Measurements from ENCODE around the gene C2orf80. TPM values are rescaled to one million over a fixed set of nuclear protein-coding genes. Genes with fewer than 3 reads are reported as not detected.
"Not testable (repeated sequence)": the region's sequence is repeated elsewhere in the genome, so short reads cannot be mapped to it uniquely, and the experiment has no call there.

Gene C2orf80
- polyA plus RNA-seq: under 1 TPM in 1 of 4 donors, not detected in 3; 0.46 TPM
- long read RNA-seq, donor 1: 0 reads
- long read RNA-seq, donor 2: 0 reads
- long read RNA-seq, donor 3: 0 reads
- long read RNA-seq, donor 4: 0 reads
- long read RNA-seq, donor 5: 0 reads
- long read RNA-seq, donor 6: 0 reads
- long read RNA-seq, donor 7: 0 reads
- long read RNA-seq, donor 8: 0 reads
- long read RNA-seq, donor 9: 0 reads
- long read RNA-seq, donor 10: 0 reads

- FAIRE-seq (no peak), DNase-seq (no peak)
- Histone ChIP-seq H3K9me3 (ENCODE audit: control insufficient read depth in 2 of 2, insufficient read depth in 1 of 2, low read depth in 1 of 2, low read length in 1 of 2) (no peaks in the 10 kb centered on the region), H3K4me3 (ENCODE audit: low read depth in 1 of 3, low read length in 3 of 3) (no peak within 1 kb of the TSS), H3K27ac (ENCODE audit: low read depth in 1 of 3, low read length in 2 of 3) (no peak within 1 kb of the TSS), H3K4me1 (ENCODE audit: control insufficient read depth in 3 of 3, insufficient read depth in 2 of 3, low read depth in 1 of 3, low read length in 2 of 3) (no peaks in the 10 kb centered on the region), H3K36me3 (ENCODE audit: control insufficient read depth in 3 of 3, insufficient read depth in 2 of 3, low read depth in 1 of 3, low read length in 3 of 3) (no peaks in the 10 kb centered on the region), H3K27me3 (ENCODE audit: control insufficient read depth in 3 of 3, insufficient read depth in 3 of 3, low read length in 3 of 3) (no peaks in the 10 kb centered on the region)
- WGBS, 3 donors: 76 to 87% (median 80%) methylated on average over 10 of the region's 10 CpGs
These were observed at the start of gene C2orf80 for GRCh38 chr2:208189810-208190503. Gene C2orf80 (minus strand): TSS chr2:208190030. CDS start chr2:208186986, 3,044 bp downstream.

- 78 to 97% (median 89%) methylated on average over 2 of the region's 2 CpGs for WGBS, 3 donors
- FAIRE-seq: no peak
- Histone ChIP-seq H3K4me3 (ENCODE audit: low read depth in 1 of 3, low read length in 3 of 3) (no peak overlapping the region), H3K27me3 (ENCODE audit: control insufficient read depth in 3 of 3, insufficient read depth in 3 of 3, low read length in 3 of 3) (no peaks in the 10 kb centered on the region), H3K27ac (ENCODE audit: low read depth in 1 of 3, low read length in 2 of 3) (no peak overlapping the region), H3K4me1 (ENCODE audit: control insufficient read depth in 3 of 3, insufficient read depth in 2 of 3, low read depth in 1 of 3, low read length in 2 of 3) (peaks cover 0 to 2% (median 0%) of the 10 kb centered on the region in 3 donors), H3K36me3 (ENCODE audit: control insufficient read depth in 3 of 3, insufficient read depth in 2 of 3, low read depth in 1 of 3, low read length in 3 of 3) (peaks cover 2 to 22% (median 19%) of the 10 kb centered on the region in 3 donors), H3K9me3 (ENCODE audit: control insufficient read depth in 2 of 2, insufficient read depth in 1 of 2, low read depth in 1 of 2, low read length in 1 of 2) (no peaks in the 10 kb centered on the region)
- DNase-seq: no peak
These were observed 46.0 kb upstream of the C2orf80 start for GRCh38 chr2:208235860-208236259.

DNA sequence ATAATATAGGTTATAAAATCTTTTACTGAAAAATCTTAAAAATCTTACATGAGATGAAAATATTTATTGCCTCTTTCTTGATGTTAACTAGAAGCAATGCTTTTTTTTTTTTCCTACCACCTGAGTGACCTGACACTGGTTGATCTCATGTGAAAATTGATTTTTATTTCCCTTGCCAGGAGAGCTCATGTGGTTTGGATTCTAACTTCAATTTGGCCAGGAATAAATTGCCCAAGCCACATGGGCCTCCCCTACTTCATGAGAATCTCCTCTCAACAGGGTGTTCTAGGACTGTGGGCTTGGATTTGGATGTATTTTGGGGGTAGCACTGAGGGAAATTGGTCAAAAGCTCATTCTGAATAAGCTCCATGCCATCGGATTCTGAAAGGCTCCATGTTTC is 45.0 kb upstream of the C2orf80 start:
- 97 to 100% (median 100%) methylated on average over 1 of the region's 1 CpG for WGBS, 3 donors
- Histone ChIP-seq H3K4me1 (ENCODE audit: control insufficient read depth in 3 of 3, insufficient read depth in 2 of 3, low read depth in 1 of 3, low read length in 2 of 3) (no peaks in the 10 kb centered on the region), H3K4me3 (ENCODE audit: low read depth in 1 of 3, low read length in 3 of 3) (no peak overlapping the region), H3K27me3 (ENCODE audit: control insufficient read depth in 3 of 3, insufficient read depth in 3 of 3, low read length in 3 of 3) (no peaks in the 10 kb centered on the region), H3K9me3 (ENCODE audit: control insufficient read depth in 2 of 2, insufficient read depth in 1 of 2, low read depth in 1 of 2, low read length in 1 of 2) (no peaks in the 10 kb centered on the region), H3K27ac (ENCODE audit: low read depth in 1 of 3, low read length in 2 of 3) (no peak overlapping the region), H3K36me3 (ENCODE audit: control insufficient read depth in 3 of 3, insufficient read depth in 2 of 3, low read depth in 1 of 3, low read length in 3 of 3) (peaks cover 2 to 19% (median 15%) of the 10 kb centered on the region in 3 donors)
- DNase-seq (no peak), FAIRE-seq (no peak)

- no peaks in the 10 kb centered on the region for H3K27me3 ChIP-seq (ENCODE audit: control insufficient read depth in 3 of 3, insufficient read depth in 3 of 3, low read length in 3 of 3)
- no peak for FAIRE-seq
- H3K9me3 ChIP-seq (ENCODE audit: control insufficient read depth in 2 of 2, insufficient read depth in 1 of 2, low read depth in 1 of 2, low read length in 1 of 2): no peaks in the 10 kb centered on the region
- no peaks in the 10 kb centered on the region for H3K36me3 ChIP-seq (ENCODE audit: control insufficient read depth in 3 of 3, insufficient read depth in 2 of 3, low read depth in 1 of 3, low read length in 3 of 3)
- H3K4me1 ChIP-seq (ENCODE audit: control insufficient read depth in 3 of 3, insufficient read depth in 2 of 3, low read depth in 1 of 3, low read length in 2 of 3): no peaks in the 10 kb centered on the region
- no peak for DNase-seq
- no peak overlapping the region for H3K4me3 ChIP-seq (ENCODE audit: low read depth in 1 of 3, low read length in 3 of 3)
- no peak overlapping the region for H3K27ac ChIP-seq (ENCODE audit: low read depth in 1 of 3, low read length in 2 of 3)
- WGBS, 3 donors: 68 to 81% (median 69%) methylated on average over 1 of the region's 1 CpG
These were observed 38.6 kb upstream of the C2orf80 start for GRCh38 chr2:208228476-208228875.

- H3K27me3 ChIP-seq (ENCODE audit: control insufficient read depth in 3 of 3, insufficient read depth in 3 of 3, low read length in 3 of 3): no peaks in the 10 kb centered on the region
- FAIRE-seq: no peak
- no peaks in the 10 kb centered on the region for H3K36me3 ChIP-seq (ENCODE audit: control insufficient read depth in 3 of 3, insufficient read depth in 2 of 3, low read depth in 1 of 3, low read length in 3 of 3)
- no peaks in the 10 kb centered on the region for H3K9me3 ChIP-seq (ENCODE audit: control insufficient read depth in 2 of 2, insufficient read depth in 1 of 2, low read depth in 1 of 2, low read length in 1 of 2)
- H3K4me3 ChIP-seq (ENCODE audit: low read depth in 1 of 3, low read length in 3 of 3): no peak overlapping the region
- no peak overlapping the region for H3K27ac ChIP-seq (ENCODE audit: low read depth in 1 of 3, low read length in 2 of 3)
- no peaks in the 10 kb centered on the region for H3K4me1 ChIP-seq (ENCODE audit: control insufficient read depth in 3 of 3, insufficient read depth in 2 of 3, low read depth in 1 of 3, low read length in 2 of 3)
- DNase-seq: no peak
- 93 to 95% (median 94%) methylated on average over 31 to 33 of the region's 33 CpGs for WGBS, 3 donors
These were observed 37.9 kb upstream of the C2orf80 start for GRCh38 chr2:208227581-208228232.

DNA sequence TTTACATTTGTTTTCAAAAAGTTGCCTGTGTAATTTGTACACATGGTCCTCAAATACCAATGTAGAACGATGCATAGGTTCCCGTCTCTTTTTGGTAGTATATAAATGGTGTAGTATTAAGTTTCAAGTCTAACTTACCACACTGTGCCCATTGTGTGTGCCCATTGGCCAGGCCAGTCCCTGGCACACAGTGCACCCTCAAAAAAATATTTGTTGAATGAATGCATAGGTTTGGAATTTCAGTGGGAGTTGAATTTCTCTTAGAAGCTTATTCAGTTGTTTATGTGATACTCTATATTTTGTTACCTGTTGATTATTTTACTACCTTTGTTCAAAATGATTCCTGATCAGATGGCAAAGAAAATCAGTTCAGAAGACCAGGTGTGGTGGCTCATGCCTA is 35.0 kb upstream of the C2orf80 start:
- no peak overlapping the region for H3K4me3 ChIP-seq (ENCODE audit: low read depth in 1 of 3, low read length in 3 of 3)
- no peak for DNase-seq
- no peaks in the 10 kb centered on the region for H3K4me1 ChIP-seq (ENCODE audit: control insufficient read depth in 3 of 3, insufficient read depth in 2 of 3, low read depth in 1 of 3, low read length in 2 of 3)
- peaks cover 0 to 3% of the 10 kb centered on the region in 2 donors for H3K9me3 ChIP-seq (ENCODE audit: control insufficient read depth in 2 of 2, insufficient read depth in 1 of 2, low read depth in 1 of 2, low read length in 1 of 2)
- WGBS, 3 donors: 95 to 99% (median 96%) methylated on average over 2 of the region's 2 CpGs
- no peaks in the 10 kb centered on the region for H3K27me3 ChIP-seq (ENCODE audit: control insufficient read depth in 3 of 3, insufficient read depth in 3 of 3, low read length in 3 of 3)
- no peaks in the 10 kb centered on the region for H3K36me3 ChIP-seq (ENCODE audit: control insufficient read depth in 3 of 3, insufficient read depth in 2 of 3, low read depth in 1 of 3, low read length in 3 of 3)
- no peak for FAIRE-seq
- H3K27ac ChIP-seq (ENCODE audit: low read depth in 1 of 3, low read length in 2 of 3): no peak overlapping the region

- Histone ChIP-seq H3K36me3 (ENCODE audit: control insufficient read depth in 3 of 3, insufficient read depth in 2 of 3, low read depth in 1 of 3, low read length in 3 of 3) (no peaks in the 10 kb centered on the region), H3K4me3 (ENCODE audit: low read depth in 1 of 3, low read length in 3 of 3) (no peak overlapping the region), H3K27me3 (ENCODE audit: control insufficient read depth in 3 of 3, insufficient read depth in 3 of 3, low read length in 3 of 3) (no peaks in the 10 kb centered on the region), H3K4me1 (ENCODE audit: control insufficient read depth in 3 of 3, insufficient read depth in 2 of 3, low read depth in 1 of 3, low read length in 2 of 3) (no peaks in the 10 kb centered on the region), H3K27ac (ENCODE audit: low read depth in 1 of 3, low read length in 2 of 3) (no peak overlapping the region), H3K9me3 (ENCODE audit: control insufficient read depth in 2 of 2, insufficient read depth in 1 of 2, low read depth in 1 of 2, low read length in 1 of 2) (peaks cover 0 to 3% of the 10 kb centered on the region in 2 donors)
- DNase-seq (no peak), FAIRE-seq (no peak)
- WGBS, 3 donors: 82 to 88% (median 86%) methylated on average over 3 of the region's 3 CpGs
These were observed 32.5 kb upstream of the C2orf80 start for GRCh38 chr2:208222351-208222750.

- H3K9me3 ChIP-seq (ENCODE audit: control insufficient read depth in 2 of 2, insufficient read depth in 1 of 2, low read depth in 1 of 2, low read length in 1 of 2); H3K4me1 ChIP-seq (ENCODE audit: control insufficient read depth in 3 of 3, insufficient read depth in 2 of 3, low read depth in 1 of 3, low read length in 2 of 3); H3K36me3 ChIP-seq (ENCODE audit: control insufficient read depth in 3 of 3, insufficient read depth in 2 of 3, low read depth in 1 of 3, low read length in 3 of 3); FAIRE-seq; H3K4me3 ChIP-seq (ENCODE audit: low read depth in 1 of 3, low read length in 3 of 3); H3K27ac ChIP-seq (ENCODE audit: low read depth in 1 of 3, low read length in 2 of 3); DNase-seq; H3K27me3 ChIP-seq (ENCODE audit: control insufficient read depth in 3 of 3, insufficient read depth in 3 of 3, low read length in 3 of 3): not testable (repeated sequence)
- 72 to 82% (median 80%) methylated on average over 3 of the region's 3 CpGs for WGBS, 3 donors
These were observed 32.0 kb upstream of the C2orf80 start for GRCh38 chr2:208221873-208222272.

All from small intestine (tissue), 16 donors.